HG03064 (cell line): Measurements from ENCODE around the gene VWC2.
A peak's percentile ranks its signal among the peaks of the same experiment; 100 is the strongest.

Experiments used
- ATAC-seq: cut with Tn5 transposase; IDR thresholded peaks from one replicate; pipeline ENCODE4 v1.9.1; 2021; ENCODE audit warnings: low read depth; ENCODE audit not compliant: unreplicated experiment

The VWC2 gene

GRCh38 chr7:49781996-49782395, 8.6 kb downstream of the VWC2 start:
- no peak for ATAC-seq

- ATAC-seq = no peak
Observed at GRCh38 chr7:49783446-49783845, 10.0 kb downstream of the VWC2 start.

- ATAC-seq = no peak
Observed at GRCh38 chr7:49787980-49788379, 14.5 kb downstream of the VWC2 start.

- ATAC-seq = no peak
Observed at GRCh38 chr7:49788455-49789059, 15.1 kb downstream of the VWC2 start.

- no peak for ATAC-seq
Observed at GRCh38 chr7:49789736-49790135, 16.3 kb downstream of the VWC2 start.

- ATAC-seq = no peak
Observed at GRCh38 chr7:49790209-49790608, 16.8 kb downstream of the VWC2 start.

GRCh38 chr7:49791088-49791741, 17.8 kb downstream of the VWC2 start:
- peak; percentile 76 for ATAC-seq

- no peak for ATAC-seq
Observed at GRCh38 chr7:49797987-49798660, 24.7 kb downstream of the VWC2 start.

- no peak for ATAC-seq
Observed at GRCh38 chr7:49800031-49800430, 26.6 kb downstream of the VWC2 start.

- ATAC-seq = no peak
Observed at GRCh38 chr7:49802600-49802999, 29.2 kb downstream of the VWC2 start.

- no peak for ATAC-seq
Observed at GRCh38 chr7:49803812-49804211, 30.4 kb downstream of the VWC2 start.

- no peak for ATAC-seq
Observed at GRCh38 chr7:49805371-49806007, 32.1 kb downstream of the VWC2 start.

- ATAC-seq = no peak
Observed at GRCh38 chr7:49812534-49812933, 39.1 kb downstream of the VWC2 start.

- no peak for ATAC-seq
Observed at GRCh38 chr7:49817279-49817678, 43.8 kb downstream of the VWC2 start.

GRCh38 chr7:49821181-49821580, 47.7 kb downstream of the VWC2 start:
- ATAC-seq = no peak

GRCh38 chr7:49822856-49823255, 49.4 kb downstream of the VWC2 start:
- no peak for ATAC-seq

- no peak for ATAC-seq
Observed at GRCh38 chr7:49823566-49823965, 50.1 kb downstream of the VWC2 start.

- no peak for ATAC-seq
Observed at GRCh38 chr7:49839863-49840645, 66.6 kb downstream of the VWC2 start.

- ATAC-seq = no peak
Observed at GRCh38 chr7:49840751-49841405, 67.4 kb downstream of the VWC2 start.

GRCh38 chr7:49845626-49846025, 72.2 kb downstream of the VWC2 start:
- ATAC-seq = no peak
